Measurements from ENCODE around the gene DROSHA. TPM values are rescaled to one million over a fixed set of nuclear protein-coding genes. Genes with fewer than 3 reads are reported as not detected.

DROSHA gene
- total and polyA plus RNA-seq, 10 of the 15 experiments (the other 5 are each of a cell fraction or from before 2014, with no cell fraction given) = 27.9 to 55.0 (median 37.6) TPM

DNA sequence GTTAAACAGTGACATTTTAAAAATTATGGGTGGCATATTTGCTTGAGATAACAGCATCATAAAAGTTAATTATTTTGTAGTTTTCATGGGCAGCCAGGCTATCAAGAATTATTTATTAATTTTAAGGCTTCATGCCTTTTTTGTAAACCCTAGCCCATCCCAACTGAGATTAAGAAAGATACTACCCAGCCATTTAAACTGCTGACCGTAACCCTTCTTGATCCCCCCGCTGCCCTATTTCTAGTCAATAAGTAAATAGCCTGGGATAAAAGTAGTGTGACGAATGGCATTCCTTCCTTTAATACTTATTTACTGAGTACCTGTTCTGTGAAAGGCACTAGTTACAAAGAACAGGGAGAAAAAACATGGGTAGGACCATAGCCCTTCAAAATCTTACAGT lies 88.3 kb downstream of the DROSHA start (continued):
- TF ChIP-seq, protein P1, sequence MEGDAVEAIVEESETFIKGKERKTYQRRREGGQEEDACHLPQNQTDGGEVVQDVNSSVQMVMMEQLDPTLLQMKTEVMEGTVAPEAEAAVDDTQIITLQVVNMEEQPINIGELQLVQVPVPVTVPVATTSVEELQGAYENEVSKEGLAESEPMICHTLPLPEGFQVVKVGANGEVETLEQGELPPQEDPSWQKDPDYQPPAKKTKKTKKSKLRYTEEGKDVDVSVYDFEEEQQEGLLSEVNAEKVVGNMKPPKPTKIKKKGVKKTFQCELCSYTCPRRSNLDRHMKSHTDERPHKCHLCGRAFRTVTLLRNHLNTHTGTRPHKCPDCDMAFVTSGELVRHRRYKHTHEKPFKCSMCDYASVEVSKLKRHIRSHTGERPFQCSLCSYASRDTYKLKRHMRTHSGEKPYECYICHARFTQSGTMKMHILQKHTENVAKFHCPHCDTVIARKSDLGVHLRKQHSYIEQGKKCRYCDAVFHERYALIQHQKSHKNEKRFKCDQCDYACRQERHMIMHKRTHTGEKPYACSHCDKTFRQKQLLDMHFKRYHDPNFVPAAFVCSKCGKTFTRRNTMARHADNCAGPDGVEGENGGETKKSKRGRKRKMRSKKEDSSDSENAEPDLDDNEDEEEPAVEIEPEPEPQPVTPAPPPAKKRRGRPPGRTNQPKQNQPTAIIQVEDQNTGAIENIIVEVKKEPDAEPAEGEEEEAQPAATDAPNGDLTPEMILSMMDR (IDR thresholded peaks at IDR 0.05 in 2 of 3, conservative IDR thresholded peaks at IDR 0.05 in 1 of 3; ENCODE audit: control insufficient read depth in 2 of 3, extremely low read depth in 1 of 3, insufficient read depth in 1 of 3, low read depth in 3 of 3, low read length in 3 of 3) = no peak
- TF ChIP-seq NFYA (IDR thresholded peaks at IDR 0.05; ENCODE audit: borderline replicate concordance, low read depth, low read length) (no peak), NFYB (IDR thresholded peaks at IDR 0.05; ENCODE audit: insufficient read depth, low read depth, low read length) (no peak), POLR2A (IDR thresholded peaks at IDR 0.05; ENCODE audit: low read depth, low read length) (no peak), CHD1 (IDR thresholded peaks at IDR 0.05; ENCODE audit: low read depth, low read length) (no peak), GATAD2B (conservative IDR thresholded peaks at IDR 0.05; ENCODE audit: low read depth) (no peak), YBX1 (IDR thresholded peaks at IDR 0.05) (no peak)
- TF ChIP-seq, protein P2, sequence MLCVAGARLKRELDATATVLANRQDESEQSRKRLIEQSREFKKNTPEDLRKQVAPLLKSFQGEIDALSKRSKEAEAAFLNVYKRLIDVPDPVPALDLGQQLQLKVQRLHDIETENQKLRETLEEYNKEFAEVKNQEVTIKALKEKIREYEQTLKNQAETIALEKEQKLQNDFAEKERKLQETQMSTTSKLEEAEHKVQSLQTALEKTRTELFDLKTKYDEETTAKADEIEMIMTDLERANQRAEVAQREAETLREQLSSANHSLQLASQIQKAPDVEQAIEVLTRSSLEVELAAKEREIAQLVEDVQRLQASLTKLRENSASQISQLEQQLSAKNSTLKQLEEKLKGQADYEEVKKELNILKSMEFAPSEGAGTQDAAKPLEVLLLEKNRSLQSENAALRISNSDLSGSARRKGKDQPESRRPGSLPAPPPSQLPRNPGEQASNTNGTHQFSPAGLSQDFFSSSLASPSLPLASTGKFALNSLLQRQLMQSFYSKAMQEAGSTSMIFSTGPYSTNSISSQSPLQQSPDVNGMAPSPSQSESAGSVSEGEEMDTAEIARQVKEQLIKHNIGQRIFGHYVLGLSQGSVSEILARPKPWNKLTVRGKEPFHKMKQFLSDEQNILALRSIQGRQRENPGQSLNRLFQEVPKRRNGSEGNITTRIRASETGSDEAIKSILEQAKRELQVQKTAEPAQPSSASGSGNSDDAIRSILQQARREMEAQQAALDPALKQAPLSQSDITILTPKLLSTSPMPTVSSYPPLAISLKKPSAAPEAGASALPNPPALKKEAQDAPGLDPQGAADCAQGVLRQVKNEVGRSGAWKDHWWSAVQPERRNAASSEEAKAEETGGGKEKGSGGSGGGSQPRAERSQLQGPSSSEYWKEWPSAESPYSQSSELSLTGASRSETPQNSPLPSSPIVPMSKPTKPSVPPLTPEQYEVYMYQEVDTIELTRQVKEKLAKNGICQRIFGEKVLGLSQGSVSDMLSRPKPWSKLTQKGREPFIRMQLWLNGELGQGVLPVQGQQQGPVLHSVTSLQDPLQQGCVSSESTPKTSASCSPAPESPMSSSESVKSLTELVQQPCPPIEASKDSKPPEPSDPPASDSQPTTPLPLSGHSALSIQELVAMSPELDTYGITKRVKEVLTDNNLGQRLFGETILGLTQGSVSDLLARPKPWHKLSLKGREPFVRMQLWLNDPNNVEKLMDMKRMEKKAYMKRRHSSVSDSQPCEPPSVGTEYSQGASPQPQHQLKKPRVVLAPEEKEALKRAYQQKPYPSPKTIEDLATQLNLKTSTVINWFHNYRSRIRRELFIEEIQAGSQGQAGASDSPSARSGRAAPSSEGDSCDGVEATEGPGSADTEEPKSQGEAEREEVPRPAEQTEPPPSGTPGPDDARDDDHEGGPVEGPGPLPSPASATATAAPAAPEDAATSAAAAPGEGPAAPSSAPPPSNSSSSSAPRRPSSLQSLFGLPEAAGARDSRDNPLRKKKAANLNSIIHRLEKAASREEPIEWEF (IDR thresholded peaks at IDR 0.05; ENCODE audit: insufficient replicate concordance, low read depth, low read length) = no peak
